Ramos (cell line): ENCODE data around the gene PDZRN3.

Experiments
- in situ Hi-C: fragments of 300-500 bp; cut with MboI; formaldehyde crosslinking; loops from one replicate; pipeline ENCODE4 v1.14.3; 2022; ENCODE audit warnings: low sequenced_read_pairs; ENCODE audit not compliant: unreplicated experiment

The PDZRN3 gene

DNA sequence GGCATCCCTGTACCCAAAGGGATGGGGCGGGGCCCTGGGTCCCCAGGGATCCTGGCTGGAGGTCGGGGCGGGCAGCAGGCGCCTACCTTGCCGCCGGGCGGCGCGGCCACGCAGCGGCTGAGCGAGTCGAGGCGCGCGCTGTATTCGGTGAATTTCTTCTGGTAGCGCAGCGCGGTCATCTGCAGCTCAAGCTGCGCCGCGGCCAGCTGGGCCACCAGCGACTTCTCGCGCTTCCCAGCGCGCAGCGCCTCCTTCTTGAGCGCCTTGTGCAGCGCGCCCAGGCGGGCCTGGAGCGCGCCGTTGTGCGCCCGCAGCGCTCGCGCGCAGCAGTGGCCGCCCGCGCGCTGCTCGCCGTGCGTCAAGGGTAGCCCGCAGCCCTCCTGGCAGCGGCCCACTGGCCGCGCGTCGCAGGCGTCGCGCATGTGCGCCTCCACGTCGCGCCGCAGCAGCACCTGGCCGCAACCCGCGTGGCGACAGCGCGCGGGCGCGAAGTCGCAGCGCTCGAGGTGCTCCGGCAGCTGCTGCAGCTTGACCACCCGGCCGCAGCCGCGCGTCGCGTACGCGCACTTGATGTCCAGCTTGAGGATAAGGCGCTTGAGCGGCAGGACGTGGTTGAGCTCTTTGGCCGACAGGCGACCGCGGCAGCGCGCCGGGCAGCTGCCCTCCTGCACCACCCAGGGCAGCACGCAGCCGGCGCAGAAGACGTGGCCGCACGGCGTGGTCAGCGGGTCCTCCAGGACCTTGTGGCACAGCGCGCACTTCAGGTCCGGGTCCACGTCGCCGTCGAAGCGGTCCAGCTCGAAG, 522 bp downstream of the PDZRN3 start:
- in situ Hi-C loops = no loop called here

DNA sequence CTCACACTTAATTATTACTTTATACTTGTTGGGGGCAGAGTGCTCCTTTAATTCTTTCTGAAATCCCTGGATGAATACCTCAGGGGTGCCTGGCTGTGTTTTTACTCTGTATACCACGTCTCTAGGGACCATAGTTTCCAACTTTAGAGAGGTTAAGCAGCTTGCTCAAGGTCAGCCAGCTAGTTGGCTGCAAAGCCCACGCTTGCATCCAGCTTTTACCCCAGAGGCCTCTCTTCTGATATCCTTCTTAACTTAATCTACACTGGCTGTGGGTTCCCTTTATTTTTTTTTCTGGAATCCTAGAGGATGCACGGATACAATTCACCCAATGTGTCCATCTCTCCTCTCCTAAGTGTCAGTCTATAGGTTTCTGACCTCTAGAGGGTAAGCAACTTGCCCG, 1.4 kb downstream of the PDZRN3 start:
- in situ Hi-C loops = no loop called here

DNA sequence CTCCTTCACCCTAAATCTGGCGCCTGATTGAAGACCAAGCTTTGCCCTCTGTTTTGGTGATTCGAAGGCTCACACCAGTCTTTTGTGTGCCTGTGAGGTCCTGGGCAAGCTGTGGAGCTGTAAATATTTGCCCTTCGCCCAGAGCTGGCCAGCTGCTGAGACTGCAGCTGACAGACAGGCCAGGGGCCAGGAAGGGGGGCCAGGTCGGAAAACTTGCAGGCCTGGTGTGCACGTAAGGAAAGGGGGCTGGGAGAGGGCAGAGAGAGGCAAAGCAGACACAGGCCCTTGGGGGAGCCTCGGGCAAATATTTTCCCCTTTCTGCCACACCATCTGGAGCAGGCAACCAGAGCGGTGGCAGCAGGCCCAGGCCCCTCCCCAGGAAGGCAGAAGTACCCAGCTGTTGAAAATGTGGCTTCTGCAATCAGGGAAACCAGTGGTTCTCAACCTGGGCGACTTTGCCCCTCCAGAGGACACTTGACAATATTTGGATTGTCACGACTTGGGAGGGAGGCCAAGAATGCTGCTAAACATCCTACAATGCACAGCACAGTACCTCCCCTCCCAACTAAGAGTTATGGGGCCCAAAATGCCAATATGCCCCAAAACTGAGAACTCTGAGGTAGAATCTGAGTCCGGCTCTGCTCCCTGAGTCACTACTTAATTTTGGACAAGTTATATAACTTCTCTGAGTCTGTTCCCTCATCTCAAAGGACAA, 2.5 kb downstream of the PDZRN3 start:
- in situ Hi-C loops = no loop called here

DNA sequence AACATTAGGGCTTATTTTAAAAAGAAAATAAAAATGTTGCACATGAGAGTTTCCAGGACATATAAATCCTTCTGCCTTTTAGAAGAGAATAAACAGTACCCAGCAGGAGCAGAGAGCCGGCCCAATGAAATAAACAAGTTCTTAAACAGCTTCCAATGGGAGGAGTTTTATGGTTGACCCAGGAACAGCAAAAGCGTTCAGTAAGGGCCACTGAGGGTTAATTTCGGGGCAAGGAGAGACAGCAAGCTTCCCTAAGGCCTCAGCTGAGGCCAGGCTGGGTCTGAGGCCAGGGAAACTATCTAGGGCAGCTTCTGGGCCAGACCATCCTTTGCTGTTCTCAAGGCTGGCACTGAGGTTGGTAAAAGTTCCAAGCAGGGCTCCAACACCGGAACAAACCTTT, 3.4 kb downstream of the PDZRN3 start:
- in situ Hi-C loops = no loop called here

DNA sequence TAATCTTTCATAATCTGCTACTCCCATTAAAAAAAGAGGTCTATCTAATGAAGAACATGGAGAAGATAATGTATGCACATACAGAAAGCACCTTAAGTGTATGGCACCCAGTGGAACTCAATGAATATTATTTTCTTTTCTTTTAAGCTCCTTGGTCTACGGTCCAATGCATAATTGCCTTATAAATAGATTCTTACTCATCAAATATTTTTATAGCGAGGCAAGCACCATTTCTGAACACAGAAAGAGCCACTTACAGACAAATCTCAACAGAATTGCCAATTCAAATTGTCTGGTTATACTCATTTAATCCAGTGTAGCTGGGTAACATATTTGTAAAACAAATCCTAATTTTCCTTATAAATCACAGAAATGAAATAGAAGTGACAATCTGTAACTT, 6.3 kb downstream of the PDZRN3 start:
- in situ Hi-C loops = no loop called here

DNA sequence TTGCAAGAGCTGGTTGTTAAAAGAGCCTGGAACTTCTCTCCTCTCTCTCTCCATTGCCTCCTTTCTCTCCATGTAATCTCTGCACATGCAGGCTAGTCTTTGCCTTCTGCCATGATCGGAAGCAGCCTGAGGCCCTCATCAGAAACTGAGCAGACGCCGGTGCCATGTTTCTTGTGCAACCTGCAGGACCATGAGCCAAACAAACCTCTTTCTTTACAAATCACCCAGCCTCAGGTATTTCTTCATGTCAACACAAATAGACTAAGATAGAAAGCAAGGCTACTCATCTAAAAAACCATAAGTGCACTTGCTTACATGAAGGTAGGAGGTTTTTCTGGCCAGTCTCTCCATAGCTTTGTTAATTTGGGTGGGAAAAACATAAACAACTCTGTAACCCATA, 8.7 kb downstream of the PDZRN3 start:
- in situ Hi-C loops = no loop called here

DNA sequence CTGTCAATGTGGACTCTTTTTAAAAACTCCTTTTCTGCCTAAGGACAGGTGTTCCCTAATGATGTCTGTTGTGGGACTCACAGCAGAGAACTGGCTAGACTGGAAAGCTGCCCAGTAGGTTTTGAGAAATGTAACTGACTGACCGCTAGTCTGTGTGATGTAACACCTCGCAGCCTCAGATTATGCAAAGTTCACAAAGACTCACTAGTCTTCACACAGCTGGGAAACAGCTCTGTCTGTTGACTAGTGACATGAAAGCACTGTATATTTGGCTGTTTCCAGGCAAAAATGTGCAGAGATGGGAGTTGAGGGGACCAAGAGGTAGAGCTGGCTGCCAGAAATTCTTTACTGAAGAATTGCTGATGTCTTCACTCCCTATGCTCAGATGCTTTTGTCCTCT, 10.3 kb downstream of the PDZRN3 start:
- in situ Hi-C loops = no loop called here

DNA sequence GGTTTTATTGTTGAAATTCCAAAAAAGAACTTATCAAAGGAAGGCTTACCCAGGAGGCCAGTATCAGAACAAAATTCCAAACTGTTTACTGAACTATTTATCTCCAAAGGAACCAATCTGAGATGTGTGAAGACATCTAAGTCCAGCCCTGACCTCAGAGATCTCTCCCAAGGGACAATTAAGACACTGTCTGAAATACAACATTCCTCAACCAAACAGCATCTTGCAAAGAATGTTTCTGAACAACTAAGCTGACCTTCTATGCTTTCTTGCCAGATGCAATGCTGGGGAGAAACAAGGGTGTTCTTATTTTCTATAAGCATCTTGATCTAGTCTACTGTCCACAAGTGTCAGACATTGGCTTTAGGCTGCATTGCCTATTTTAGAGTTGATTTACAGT, 13.6 kb downstream of the PDZRN3 start:
- in situ Hi-C loops = no loop called here

DNA sequence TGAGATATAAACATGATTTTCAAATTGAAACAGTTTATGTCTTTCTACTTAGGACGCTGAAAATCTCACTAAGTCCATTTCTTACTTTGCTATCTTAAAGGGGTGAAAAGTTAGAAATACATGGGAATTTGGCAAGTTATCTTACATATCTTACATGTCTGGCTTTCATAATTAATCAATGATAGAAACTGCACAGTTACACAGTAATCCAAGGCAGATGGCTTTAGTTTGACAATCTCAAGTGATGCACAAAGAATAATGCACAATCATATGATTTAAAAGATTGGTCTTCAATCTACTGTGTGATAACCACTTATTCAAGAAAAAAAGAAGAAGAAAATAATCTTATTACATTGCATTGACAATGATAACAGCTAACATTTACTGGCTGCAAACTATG, 14.2 kb downstream of the PDZRN3 start:
- in situ Hi-C loops = no loop called here

DNA sequence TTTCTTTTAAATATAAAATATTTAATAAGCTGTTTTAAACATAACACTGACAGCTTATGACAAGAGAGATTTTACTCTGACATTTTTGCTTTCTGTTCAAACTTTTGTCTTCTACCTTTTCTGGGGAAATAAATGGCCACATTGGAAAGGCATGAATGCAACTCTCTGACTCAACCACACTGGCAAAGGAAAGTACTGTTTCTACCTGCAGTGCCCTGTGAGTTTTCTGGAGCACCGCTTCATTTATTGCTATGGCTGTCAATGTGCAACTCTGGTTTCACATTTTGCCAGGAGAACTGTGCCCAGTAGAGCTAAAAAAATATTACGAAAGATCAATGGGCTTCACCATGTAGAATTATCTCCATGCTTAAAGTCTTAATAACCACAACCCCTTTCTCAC, 15.1 kb downstream of the PDZRN3 start:
- in situ Hi-C loops = no loop called here

DNA sequence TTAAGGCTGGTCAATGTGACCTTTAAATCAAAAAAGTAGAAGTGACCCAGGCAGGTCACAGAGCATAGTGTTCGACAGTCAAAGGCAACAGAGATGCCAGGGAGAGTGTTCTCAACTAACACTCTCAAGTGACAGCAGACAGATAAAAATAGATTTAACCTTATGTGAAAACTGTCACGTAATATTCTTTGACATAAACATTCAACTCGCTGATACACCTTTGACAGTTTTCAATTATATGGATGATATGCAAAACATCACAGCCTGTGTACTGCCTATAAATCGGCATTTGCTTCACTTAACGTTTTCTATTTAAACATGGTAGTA, 15.5 kb downstream of the PDZRN3 start:
- in situ Hi-C loops = no loop called here

DNA sequence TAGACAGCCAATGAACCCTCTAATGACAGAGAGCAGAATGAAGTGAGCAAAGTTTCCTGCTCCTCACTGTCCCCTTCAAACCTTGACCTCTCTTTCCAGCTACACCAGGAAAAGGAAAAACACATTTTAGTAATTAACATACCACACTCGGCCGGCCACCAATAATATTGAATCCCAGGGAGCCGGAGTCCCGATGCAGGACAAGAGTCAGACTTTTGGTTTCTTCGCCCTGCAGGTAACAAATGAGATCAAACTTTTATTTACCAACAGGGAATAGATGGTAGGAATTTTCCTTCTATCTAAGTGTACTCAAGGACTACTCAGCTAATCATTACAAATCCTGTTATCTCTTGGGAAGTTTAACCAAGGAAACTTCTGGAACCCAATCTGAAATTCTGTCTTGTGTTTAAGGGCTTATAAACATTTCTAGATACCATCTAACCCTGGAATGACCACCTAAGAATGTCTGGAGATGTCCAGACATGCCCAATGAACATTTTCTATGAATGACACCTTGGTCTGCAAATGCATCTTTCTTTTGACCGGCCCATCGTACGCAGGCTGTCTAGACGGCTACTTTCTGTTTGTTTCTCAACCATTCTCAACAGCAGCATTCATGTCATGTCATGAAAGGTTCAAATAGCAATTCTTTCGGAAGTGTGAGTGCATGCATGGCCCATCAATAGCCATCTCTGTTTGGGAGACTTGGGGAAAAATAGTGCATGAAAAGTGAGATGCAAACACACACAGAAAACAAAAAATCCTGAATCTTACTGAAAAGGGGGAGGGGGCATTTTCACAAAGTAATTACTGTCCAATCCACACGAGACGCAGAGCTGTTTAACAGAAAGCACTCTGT, 16.1 kb downstream of the PDZRN3 start:
- in situ Hi-C loops = no loop called here

DNA sequence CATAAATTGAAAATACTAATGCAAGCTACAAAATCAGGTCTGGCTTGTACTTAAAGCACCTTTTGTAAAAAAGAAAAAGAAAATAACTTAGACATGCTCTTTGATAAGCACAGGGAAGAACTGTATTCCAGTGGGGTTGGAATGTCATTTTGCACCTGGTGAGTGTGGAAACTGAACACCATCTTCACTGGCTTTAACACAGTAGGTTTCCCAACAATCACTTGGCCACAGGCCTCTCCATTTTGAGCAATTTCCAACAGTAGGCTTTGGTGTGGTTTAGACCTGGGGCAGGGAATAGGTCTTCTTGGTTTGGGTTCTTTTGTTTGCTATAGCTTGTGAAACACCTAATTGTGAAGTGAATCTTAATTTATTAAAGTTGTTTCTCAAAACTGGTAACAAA, 18.9 kb downstream of the PDZRN3 start:
- in situ Hi-C loops = no loop called here

DNA sequence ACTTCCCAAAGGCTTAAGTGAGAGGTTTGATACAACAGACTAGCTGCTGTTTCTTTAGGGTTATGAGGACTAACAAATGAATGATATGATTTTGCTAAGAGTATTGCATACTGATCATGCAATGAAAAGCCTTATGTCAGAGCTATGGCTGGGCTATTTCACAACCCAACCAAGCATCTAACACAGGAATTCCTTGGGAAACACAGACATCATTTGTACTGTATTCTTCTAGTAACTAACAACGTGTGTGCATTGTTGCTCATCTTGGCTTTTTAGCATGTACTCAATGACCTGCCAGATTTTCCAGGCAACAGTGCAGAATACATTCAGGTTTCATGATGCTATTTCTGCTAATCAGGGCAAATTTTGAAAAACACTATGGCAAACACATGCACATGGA, 19.3 kb downstream of the PDZRN3 start:
- in situ Hi-C loops = no loop called here

DNA sequence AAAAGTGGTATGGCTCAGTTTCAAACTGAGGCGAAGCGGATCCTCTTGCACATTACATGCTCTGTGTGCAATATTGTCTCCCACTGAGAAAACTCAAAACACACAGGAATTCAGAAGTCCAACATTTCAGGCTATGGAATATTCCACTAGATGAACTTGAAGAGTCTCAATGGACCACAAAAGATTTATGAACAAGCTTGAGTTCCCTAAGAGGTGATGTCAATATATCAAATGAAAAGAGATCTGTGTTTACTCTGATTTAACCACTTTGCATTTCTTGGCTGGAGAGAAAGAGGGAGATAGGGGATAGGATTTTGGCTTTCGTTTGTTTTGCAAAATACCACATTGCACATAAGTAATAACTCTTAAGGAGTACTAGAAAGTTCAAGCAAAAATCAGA, 20.3 kb downstream of the PDZRN3 start:
- in situ Hi-C loops = no loop called here

DNA sequence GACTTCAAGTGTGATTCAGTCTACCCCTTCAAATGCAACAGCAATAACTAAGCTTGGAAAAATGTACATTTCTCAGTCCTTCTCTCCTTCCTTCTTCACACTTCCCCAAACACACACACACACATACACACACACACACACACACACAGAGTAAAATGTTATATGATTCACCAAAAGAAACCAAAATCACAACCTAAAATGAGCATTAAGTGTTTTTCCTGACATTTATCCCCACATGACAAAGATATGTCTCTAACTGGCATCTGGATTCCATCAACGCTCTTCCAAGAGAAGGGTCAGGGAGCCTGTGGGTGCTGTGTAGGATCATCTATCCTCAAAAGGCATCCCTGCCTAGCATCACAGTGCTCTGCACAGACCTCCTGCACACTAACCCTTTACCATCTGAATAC, 21.0 kb downstream of the PDZRN3 start:
- in situ Hi-C loops = no loop called here

DNA sequence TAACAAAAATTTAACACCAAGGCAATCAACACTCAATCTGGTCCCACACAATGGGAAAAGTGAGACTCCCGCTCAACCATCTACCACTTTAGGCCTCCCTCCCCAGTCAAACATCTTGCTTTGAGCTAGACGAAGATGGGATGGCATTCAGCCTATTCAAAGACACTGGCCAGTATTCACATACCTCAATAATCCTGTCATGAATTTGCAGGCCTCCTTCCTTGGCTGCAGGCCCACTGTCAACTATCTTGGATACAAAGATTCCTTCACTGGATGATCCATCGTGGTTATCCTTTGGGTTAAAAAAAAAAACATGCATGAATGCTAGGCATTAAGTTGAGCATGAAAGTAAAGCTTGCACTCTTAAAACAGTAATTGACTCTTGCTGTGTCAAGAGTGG, 22.6 kb downstream of the PDZRN3 start:
- in situ Hi-C loops = no loop called here

DNA sequence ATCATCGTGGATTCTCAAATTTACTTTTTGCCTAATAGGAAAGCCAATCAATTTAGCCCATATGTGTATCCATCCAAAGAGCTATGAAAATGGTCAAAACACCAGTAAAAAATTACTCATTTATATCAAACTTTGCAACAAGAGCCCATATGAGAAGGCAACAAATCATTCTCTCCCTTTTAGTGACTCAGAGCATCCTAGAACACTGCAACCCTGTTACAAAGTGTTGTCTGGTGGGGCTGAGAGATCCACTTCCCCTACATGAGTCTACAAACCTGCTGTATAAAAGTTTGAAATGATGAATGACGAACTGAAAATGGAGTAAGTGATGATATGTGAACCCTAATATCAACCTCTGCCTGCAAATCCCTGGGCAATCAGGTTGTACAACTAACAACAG, 23.3 kb downstream of the PDZRN3 start:
- in situ Hi-C loops = no loop called here

DNA sequence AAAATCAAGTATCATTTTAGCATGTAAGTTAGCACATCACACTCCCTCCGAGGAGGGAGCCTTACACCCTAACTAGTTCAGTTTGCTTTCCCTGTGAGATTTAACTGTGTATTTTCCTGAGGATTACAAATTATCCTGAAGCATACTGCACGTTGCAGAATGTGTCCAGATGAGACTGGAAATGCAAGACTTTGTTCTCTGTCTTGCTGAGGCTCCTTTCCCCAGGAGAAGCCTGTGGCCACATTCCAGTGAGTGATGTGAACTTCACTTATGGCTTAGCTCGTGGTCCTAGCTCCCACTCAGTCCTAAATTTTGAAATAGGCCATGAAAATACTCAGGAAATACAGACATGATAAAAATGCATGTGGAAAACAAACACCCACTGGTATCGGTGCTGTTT, 23.7 kb downstream of the PDZRN3 start:
- in situ Hi-C loops = no loop called here

DNA sequence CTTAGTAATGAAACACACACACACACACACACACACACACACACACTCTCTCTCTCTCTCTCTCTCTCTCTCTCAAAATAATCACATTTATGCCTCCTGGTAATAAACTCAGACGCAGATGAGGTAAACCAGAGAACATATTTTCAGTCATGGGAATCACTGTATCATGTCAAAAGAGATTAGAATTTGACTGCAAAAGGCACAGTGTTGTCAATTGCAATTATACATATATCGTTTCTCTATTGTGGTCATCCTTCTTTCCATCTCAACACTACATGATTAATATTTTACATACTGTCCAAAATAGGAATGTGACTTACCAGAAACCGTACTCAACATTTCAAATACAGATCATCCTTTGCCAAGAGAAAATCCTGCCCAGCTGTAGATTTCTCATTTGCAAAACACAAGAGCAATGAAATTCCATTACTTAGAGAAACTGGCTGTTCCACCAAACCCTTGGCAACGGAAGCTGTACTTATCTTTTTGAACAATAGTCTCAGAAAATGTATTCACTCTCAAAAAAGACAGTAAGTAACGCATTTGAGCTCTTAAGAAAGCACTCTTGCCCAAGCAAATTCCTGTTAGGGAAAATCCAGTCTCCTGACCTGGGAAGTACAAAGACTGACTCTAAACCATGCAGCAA, 24.3 kb downstream of the PDZRN3 start:
- in situ Hi-C loops = no loop called here

DNA sequence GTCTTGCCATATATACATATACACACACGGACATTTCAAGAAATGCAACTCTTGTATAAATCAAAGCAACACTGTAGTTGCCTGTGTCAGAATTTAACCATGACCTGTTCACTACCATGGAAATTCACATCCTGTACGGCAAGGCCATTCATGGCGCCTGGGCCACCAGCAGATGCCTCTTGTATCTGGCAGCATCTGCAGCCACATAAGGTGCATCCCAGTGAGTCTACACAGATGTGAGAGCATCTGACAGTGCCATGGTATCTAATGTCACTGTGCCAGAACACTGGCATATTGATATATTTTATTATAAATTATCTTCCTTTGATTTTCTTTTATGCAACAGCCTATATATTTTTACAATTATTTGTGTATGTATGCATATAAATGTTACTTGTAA, 25.1 kb downstream of the PDZRN3 start:
- in situ Hi-C loops = no loop called here
